OCI-LY7 (cell line): ENCODE results near the gene ANKZF1. TPM values are rescaled to one million over a fixed set of nuclear protein-coding genes. Genes with fewer than 3 reads are reported as not detected.

Experiments
- BruUV-seq: library from RNA; stranded (reverse); fragments of 400-500 nt; replicated peaks from 2 replicates; lab custom pipeline; 2021; lab: Mats Ljungman, UMichigan
- CTCF ChIA-PET: fragments of 300-600 bp; sonication (Branson Sonifier 250); formaldehyde crosslinking; loops from one replicate; lab custom pipeline; 2022; ENCODE audit warnings: antibody characterized with exemption; ENCODE audit not compliant: unreplicated experiment; lab: Charles Lee
- POLR2A ChIA-PET: fragments of 300-600 bp; sonication (Branson Sonifier 250); formaldehyde crosslinking; loops from one replicate; lab custom pipeline; 2022; ENCODE audit warnings: antibody characterized with exemption; lab: Charles Lee
- DNase-seq: peaks from one replicate; pipeline ENCODE4 v3.0.0-alpha.2; 2015; ENCODE audit warnings: low spot score
- H2AFZ ChIP-seq: fragments of 200-600 bp; sonication (generic), shearing (Covaris generic); 2 replicates; pipeline ENCODE4 v1.6.1; 2014; ENCODE audit warnings: mild to moderate bottlenecking, antibody characterized with exemption, low read length, moderate library complexity
- H3K27ac ChIP-seq: fragments of 200-600 bp; sonication (generic); 2 replicates; pipeline ENCODE4 v1.5.1; 2014; ENCODE audit warnings: mixed run types, low read depth, mild to moderate bottlenecking, moderate library complexity, low read length, inconsistent platforms; ENCODE audit not compliant: poor library complexity, severe bottlenecking
- H3K36me3 ChIP-seq: fragments of 200-600 bp; sonication (generic); 2 replicates; pipeline ENCODE4 v1.6.1; 2014; ENCODE audit warnings: mild to moderate bottlenecking, antibody characterized with exemption, low read length, moderate library complexity, mixed read lengths; ENCODE audit not compliant: insufficient read depth
- H3K4me1 ChIP-seq: fragments of 200-600 bp; sonication (generic); 2 replicates; pipeline ENCODE4 v1.5.1; 2014; ENCODE audit warnings: mild to moderate bottlenecking, low read length; ENCODE audit not compliant: insufficient read depth, poor library complexity, severe bottlenecking
- H3K4me2 ChIP-seq: fragments of 200-600 bp; sonication (generic); 2 replicates; pipeline ENCODE4 v1.6.1; 2014; ENCODE audit warnings: mild to moderate bottlenecking, low read length
- H3K4me3 ChIP-seq: fragments of 200-600 bp; sonication (generic); 2 replicates; pipeline ENCODE4 v1.5.1; 2014; ENCODE audit warnings: mild to moderate bottlenecking, low read depth, low read length; ENCODE audit not compliant: poor library complexity, severe bottlenecking
- H3K79me2 ChIP-seq: fragments of 200-600 bp; sonication (generic); 2 replicates; pipeline ENCODE4 v1.6.1; 2016; ENCODE audit warnings: low read depth, mild to moderate bottlenecking, low read length, moderate library complexity, mixed read lengths; ENCODE audit not compliant: insufficient read depth
- H3K9me2 ChIP-seq: fragments of 200-600 bp; sonication (generic); 2 replicates; pipeline ENCODE4 v1.6.1; 2016; ENCODE audit warnings: mild to moderate bottlenecking, low read length, mixed read lengths; ENCODE audit not compliant: insufficient read depth
- H3K9me3 ChIP-seq: fragments of 200-600 bp; sonication (generic); 2 replicates; pipeline ENCODE4 v1.6.1; 2014; ENCODE audit warnings: mild to moderate bottlenecking, mixed run types, low read length, mixed read lengths
- H4K20me1 ChIP-seq: fragments of 200-600 bp; sonication (generic); 2 replicates; pipeline ENCODE4 v1.6.1; 2014; ENCODE audit warnings: mild to moderate bottlenecking, antibody characterized with exemption, low read length, moderate library complexity, mixed read lengths; ENCODE audit not compliant: insufficient read depth
- EZH2phosphoT487 ChIP-seq: fragments of 200-600 bp; sonication (generic); IDR thresholded peaks from 2 replicates; pipeline ENCODE4 v1.6.1; 2018; ENCODE audit warnings: low read depth, borderline replicate concordance, mild to moderate bottlenecking, mixed run types, antibody characterized with exemption, low read length, moderate library complexity, mixed read lengths
- intact Hi-C: fragments of 100-400 bp; cut with micrococcal nuclease; formaldehyde crosslinking; loops from one replicate; pipeline ENCODE4 v1.10.0; 2022; ENCODE audit not compliant: unreplicated experiment
- total RNA-seq, 2 experiments: library from RNA; depleted of rRNA in 1 of 2; stranded (reverse); fragments of >200 nt in 1 of 2; shearing (Covaris generic) in 1 of 2; gene quantifications; 2 replicates each; pipeline ENCODE4 v1.2.3, GENCODE V29; 2014 to 2022
- TF ChIP-seq, protein P1 (sequence below): fragments of 200-600 bp; sonication (generic); conservative IDR thresholded peaks from 2 replicates; pipeline ENCODE4 v1.5.1; 2014; ENCODE audit warnings: mild to moderate bottlenecking, antibody characterized with exemption, low read length, moderate library complexity, mixed read lengths

Gene ANKZF1
- total RNA-seq, 2 experiments from 2014 or later = 57.8 to 82.4 TPM

DNA sequence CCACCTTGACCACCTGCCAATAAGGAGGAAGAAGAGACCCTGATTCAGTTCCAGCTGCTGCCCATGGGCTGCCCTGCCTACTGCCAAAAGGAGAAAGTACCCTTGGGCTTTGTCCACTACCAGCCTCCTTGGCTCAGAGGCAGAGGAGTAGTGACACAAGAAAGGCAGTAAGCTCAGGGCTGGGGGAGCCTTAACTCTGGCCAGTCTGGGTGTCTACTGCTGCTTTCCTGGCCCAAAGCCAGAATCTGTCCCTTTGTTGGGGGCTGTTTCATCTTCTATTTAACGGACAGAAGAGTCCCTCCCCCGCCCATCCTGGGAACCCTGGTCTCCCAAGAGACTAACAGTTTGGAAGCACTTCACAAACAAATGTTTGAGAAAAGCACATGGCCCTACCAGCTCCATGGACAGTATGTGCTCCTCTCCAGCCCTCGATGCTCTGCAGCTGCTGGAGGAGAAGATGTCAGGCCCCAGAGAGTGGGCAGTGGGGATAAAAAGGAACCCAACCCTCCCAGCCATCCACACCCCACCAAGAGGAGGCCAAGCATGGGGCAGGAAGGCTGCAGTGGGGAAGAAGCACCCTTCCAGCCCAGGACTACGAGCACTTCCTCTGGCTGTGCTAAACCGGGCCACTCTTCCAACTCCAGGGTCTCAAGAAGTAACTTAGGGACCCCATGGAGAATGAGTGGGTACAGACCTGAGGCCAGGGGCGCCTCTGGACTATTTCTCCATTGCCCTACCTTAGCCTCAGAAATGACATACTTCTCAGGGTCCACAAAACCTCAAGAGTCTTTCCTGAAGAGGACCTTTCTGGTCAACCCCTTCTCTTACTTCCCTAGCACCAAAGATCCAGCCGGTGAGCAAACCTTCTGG, 1.3 kb upstream of the ANKZF1 start:
- peaks cover 19% of the 10 kb centered on the region; the same call in 1 of the 2 replicates for H3K79me2 ChIP-seq
- peak overlapping the region; percentile 32; the same call in 1 of the 2 replicates for H2AFZ ChIP-seq
- CTCF ChIA-PET = interaction anchor here (0.6 kb wide), 1 partner anchor 373 kb away, joined by 3 read pairs; no protein-coding TSS in a partner anchor

DNA sequence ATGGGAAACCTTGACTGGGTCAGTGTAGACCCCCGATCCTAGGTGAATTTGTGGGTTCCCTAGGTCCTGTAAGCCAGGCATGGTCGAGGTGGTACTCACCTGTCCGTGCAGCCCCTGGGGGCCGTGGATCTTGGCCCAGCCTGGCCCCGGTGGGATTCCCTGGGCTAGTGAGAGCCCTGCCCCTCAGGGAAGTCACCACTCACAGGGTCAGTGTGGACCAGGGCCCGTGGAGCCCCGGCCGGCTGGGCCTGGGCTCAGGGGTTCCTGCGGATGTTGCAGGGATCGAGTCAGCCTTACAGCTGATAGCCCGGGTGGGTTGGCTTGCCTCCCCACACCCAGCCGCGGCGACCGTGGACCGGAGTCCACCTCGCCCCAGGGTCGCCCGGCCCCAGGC, 698 bp upstream of the ANKZF1 start:
- POLR2A ChIA-PET = interaction anchor here (0.5 to 6.0 kb wide), 9 partner anchors 13 to 166 kb away, joined by 3 to 28 read pairs (median 5); partner anchors contain the start of genes DNPEP, GLB1L, STK16 and TUBA4A
- BruUV-seq = no TSS peak

More for the DNA sequence above, 1.3 kb upstream of the ANKZF1 start:
- BruUV-seq = no TSS peak
- TF ChIP-seq, protein P1, sequence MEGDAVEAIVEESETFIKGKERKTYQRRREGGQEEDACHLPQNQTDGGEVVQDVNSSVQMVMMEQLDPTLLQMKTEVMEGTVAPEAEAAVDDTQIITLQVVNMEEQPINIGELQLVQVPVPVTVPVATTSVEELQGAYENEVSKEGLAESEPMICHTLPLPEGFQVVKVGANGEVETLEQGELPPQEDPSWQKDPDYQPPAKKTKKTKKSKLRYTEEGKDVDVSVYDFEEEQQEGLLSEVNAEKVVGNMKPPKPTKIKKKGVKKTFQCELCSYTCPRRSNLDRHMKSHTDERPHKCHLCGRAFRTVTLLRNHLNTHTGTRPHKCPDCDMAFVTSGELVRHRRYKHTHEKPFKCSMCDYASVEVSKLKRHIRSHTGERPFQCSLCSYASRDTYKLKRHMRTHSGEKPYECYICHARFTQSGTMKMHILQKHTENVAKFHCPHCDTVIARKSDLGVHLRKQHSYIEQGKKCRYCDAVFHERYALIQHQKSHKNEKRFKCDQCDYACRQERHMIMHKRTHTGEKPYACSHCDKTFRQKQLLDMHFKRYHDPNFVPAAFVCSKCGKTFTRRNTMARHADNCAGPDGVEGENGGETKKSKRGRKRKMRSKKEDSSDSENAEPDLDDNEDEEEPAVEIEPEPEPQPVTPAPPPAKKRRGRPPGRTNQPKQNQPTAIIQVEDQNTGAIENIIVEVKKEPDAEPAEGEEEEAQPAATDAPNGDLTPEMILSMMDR = no peak
- no peak for TF ChIP-seq EZH2phosphoT487
- POLR2A ChIA-PET = interaction anchor here (0.8 to 6.0 kb wide), 5 partner anchors 20 to 67 kb away, joined by 3 to 28 read pairs (median 3); partner anchors contain the start of gene ZFAND2B
- H3K27ac ChIP-seq = no peak overlapping the region
- no peaks in the 10 kb centered on the region for H4K20me1 ChIP-seq
- H3K36me3 ChIP-seq = peaks cover 51% of the 10 kb centered on the region
- peaks cover 16% of the 10 kb centered on the region for H3K4me1 ChIP-seq
- no peaks in the 10 kb centered on the region for H3K9me2 ChIP-seq
- DNase-seq = no peak
- H3K4me3 ChIP-seq = peak overlapping the region; percentile 87
- intact Hi-C loops = no loop called here
- H3K4me2 ChIP-seq = peak overlapping the region; percentile 99
- H3K9me3 ChIP-seq = no peaks in the 10 kb centered on the region

More for the DNA sequence above, 698 bp upstream of the ANKZF1 start:
- Histone ChIP-seq H3K4me1 (peaks cover 16% of the 10 kb centered on the region), H3K36me3 (peaks cover 51% of the 10 kb centered on the region), H2AFZ (peak overlapping the region; percentile 32; the same call in 1 of the 2 replicates), H3K27ac (peak overlapping the region; percentile 76), H3K9me2 (no peaks in the 10 kb centered on the region), H3K4me2 (peak overlapping the region; percentile 99), H3K79me2 (peaks cover 19% of the 10 kb centered on the region; the same call in 1 of the 2 replicates), H3K9me3 (no peaks in the 10 kb centered on the region), H3K4me3 (peak overlapping the region; percentile 87), H4K20me1 (no peaks in the 10 kb centered on the region)
- intact Hi-C loops = loop anchor here (1.0 kb wide), 6 partner anchors 20 to 159 kb away; partner anchors contain the start of genes DNAJB2, NHEJ1, RETREG2 and ZFAND2B
- CTCF ChIA-PET = no interaction called here
- TF ChIP-seq EZH2phosphoT487 = no peak
- TF ChIP-seq, protein P1 = no peak
- DNase-seq = no peak
